H9 (cell line): ENCODE results near the gene FBXO42. TPM values are rescaled to one million over a fixed set of nuclear protein-coding genes. Genes with fewer than 3 reads are reported as not detected.

Experiments
- DNase-seq: peaks from one replicate; pipeline ENCODE4 v3.0.0-alpha.2; 2017
- H2AFZ ChIP-seq: one replicate; pipeline ENCODE4 v1.6.1; 2013; ENCODE audit warnings: mild to moderate bottlenecking, low read length, control low read depth, moderate library complexity
- H2AK5ac ChIP-seq: 2 replicates; pipeline ENCODE4 v1.6.1; 2013; ENCODE audit warnings: low read length, control low read depth, mixed read lengths; ENCODE audit not compliant: insufficient read length
- H2BK120ac ChIP-seq: one replicate; pipeline ENCODE4 v1.6.1; 2013; ENCODE audit warnings: low read depth, mild to moderate bottlenecking, low read length, control low read depth, inconsistent platforms; ENCODE audit not compliant: poor library complexity, severe bottlenecking
- H2BK12ac ChIP-seq: 2 replicates; pipeline ENCODE4 v1.6.1; 2013; ENCODE audit warnings: low read length, control low read depth, mixed read lengths, low read depth; ENCODE audit not compliant: insufficient read length
- H2BK15ac ChIP-seq: 2 replicates; pipeline ENCODE4 v1.6.1; 2013; ENCODE audit warnings: low read depth, low read length, control low read depth
- H2BK20ac ChIP-seq: one replicate; pipeline ENCODE4 v1.6.1; 2013; ENCODE audit warnings: low read depth, mild to moderate bottlenecking, low read length, control low read depth, inconsistent platforms; ENCODE audit not compliant: poor library complexity, severe bottlenecking
- H2BK5ac ChIP-seq: 2 replicates; pipeline ENCODE4 v1.6.1; 2013; ENCODE audit warnings: low read length, control low read depth, mixed read lengths; ENCODE audit not compliant: insufficient read length
- H3K14ac ChIP-seq: 2 replicates; pipeline ENCODE4 v1.6.1; 2013; ENCODE audit warnings: low read length, control low read depth; ENCODE audit not compliant: insufficient read depth
- H3K18ac ChIP-seq: 2 replicates; pipeline ENCODE4 v1.6.1; 2013; ENCODE audit warnings: low read depth, mild to moderate bottlenecking, mixed read lengths, low read length, control low read depth; ENCODE audit not compliant: insufficient read length
- H3K23ac ChIP-seq: 2 replicates; pipeline ENCODE4 v1.6.1; 2013; ENCODE audit warnings: low read length, control low read depth, mixed read lengths, low read depth; ENCODE audit not compliant: insufficient read length
- H3K23me2 ChIP-seq: 2 replicates; pipeline ENCODE4 v1.6.1; 2013; ENCODE audit warnings: low read depth, mild to moderate bottlenecking, mixed read lengths, low read length, control low read depth; ENCODE audit not compliant: insufficient read length, poor library complexity, severe bottlenecking
- H3K27ac ChIP-seq: 2 replicates; pipeline ENCODE4 v1.5.1; 2013; ENCODE audit warnings: low read length, control low read depth, mixed read lengths, low read depth; ENCODE audit not compliant: insufficient read length
- H3K27me3 ChIP-seq: 2 replicates; pipeline ENCODE4 v1.6.1; 2013; ENCODE audit warnings: low read length, control low read depth, inconsistent platforms; ENCODE audit not compliant: insufficient read depth
- H3K4ac ChIP-seq: 2 replicates; pipeline ENCODE4 v1.6.1; 2013; ENCODE audit warnings: low read depth, mild to moderate bottlenecking, control low read depth, inconsistent platforms, low read length, moderate library complexity
- H3K4me1 ChIP-seq: 2 replicates; pipeline ENCODE4 v1.6.1; 2013; ENCODE audit warnings: low read length, control low read depth, inconsistent platforms; ENCODE audit not compliant: insufficient read depth
- H3K4me2 ChIP-seq: 2 replicates; pipeline ENCODE4 v1.6.1; 2013; ENCODE audit warnings: low read length, control low read depth, mixed read lengths; ENCODE audit not compliant: insufficient read length, insufficient read depth
- H3K56ac ChIP-seq: 2 replicates; pipeline ENCODE4 v1.6.1; 2013; ENCODE audit warnings: low read depth, mild to moderate bottlenecking, mixed read lengths, low read length, control low read depth; ENCODE audit not compliant: insufficient read length
- H3K79me1 ChIP-seq: 2 replicates; pipeline ENCODE4 v1.6.1; 2013; ENCODE audit warnings: low read depth, mild to moderate bottlenecking, moderate library complexity, low read length, control low read depth, inconsistent platforms; ENCODE audit not compliant: insufficient read depth, poor library complexity, severe bottlenecking
- H3K79me2 ChIP-seq: 2 replicates; pipeline ENCODE4 v1.6.1; 2013; ENCODE audit warnings: low read length, control low read depth, inconsistent platforms; ENCODE audit not compliant: insufficient read depth
- H3K9ac ChIP-seq: 2 replicates; pipeline ENCODE4 v1.6.1; 2013; ENCODE audit warnings: low read length, control low read depth, mixed read lengths; ENCODE audit not compliant: insufficient read length; ENCODE audit errors: extremely low read depth
- H3K9me3 ChIP-seq: one replicate; pipeline ENCODE4 v1.6.1; 2013; ENCODE audit warnings: low read depth, low read length, inconsistent platforms; ENCODE audit not compliant: control insufficient read depth
- H3T11ph ChIP-seq: one replicate; pipeline ENCODE4 v1.6.1; 2013; ENCODE audit warnings: mild to moderate bottlenecking, low read length, control low read depth, inconsistent platforms
- H4K20me1 ChIP-seq: one replicate; pipeline ENCODE4 v1.6.1; 2013; ENCODE audit not compliant: control insufficient read depth, insufficient read length, insufficient read depth
- H4K5ac ChIP-seq: 2 replicates; pipeline ENCODE4 v1.6.1; 2013; ENCODE audit warnings: low read depth, mild to moderate bottlenecking, mixed read lengths, low read length, control low read depth; ENCODE audit not compliant: insufficient read length
- H4K8ac ChIP-seq: replicated peaks from 2 replicates; pipeline ENCODE4 v1.6.1; 2013; ENCODE audit warnings: low read length, control low read depth, mixed read lengths, low read depth; ENCODE audit not compliant: insufficient read length
- H4K91ac ChIP-seq: 2 replicates; pipeline ENCODE4 v1.6.1; 2013; ENCODE audit warnings: low read depth, mild to moderate bottlenecking, moderate library complexity, mixed read lengths, low read length, control low read depth; ENCODE audit not compliant: insufficient read length
- H3K27ac Mint-ChIP-seq, 3 experiments: 2 replicates in 2 of 3; 3 replicates in 1 of 3; pipeline ENCODE4 v1.8.0; 2020 to 2021; ENCODE audit warnings: mixed read lengths in 3 of 3, mild to moderate bottlenecking in 1 of 3, moderate library complexity in 1 of 3
- H3K27me3 Mint-ChIP-seq: 2 replicates; pipeline ENCODE4 v1.8.0; 2021; ENCODE audit warnings: low read depth, mild to moderate bottlenecking, moderate library complexity, mixed read lengths
- H3K36me3 Mint-ChIP-seq, 3 experiments: 2 replicates in 2 of 3; 3 replicates in 1 of 3; pipeline ENCODE4 v1.8.0; 2020 to 2021; ENCODE audit warnings: low read depth in 3 of 3, mixed read lengths in 3 of 3; ENCODE audit not compliant: insufficient read depth in 1 of 3
- H3K4me1 Mint-ChIP-seq, 2 experiments: 2 replicates each; pipeline ENCODE4 v1.8.0; 2020; ENCODE audit warnings: mixed read lengths in 2 of 2
- H3K4me3 Mint-ChIP-seq, 2 experiments: 2 replicates in 1 of 2; 3 replicates in 1 of 2; pipeline ENCODE4 v1.8.0; 2020 to 2021; ENCODE audit warnings: mild to moderate bottlenecking in 2 of 2, mixed read lengths in 2 of 2, moderate library complexity in 1 of 2
- H3K9me3 Mint-ChIP-seq, 2 experiments: 2 replicates in 1 of 2; 3 replicates in 1 of 2; pipeline ENCODE4 v1.8.0; 2020; ENCODE audit warnings: mild to moderate bottlenecking in 2 of 2, mixed read lengths in 2 of 2, moderate library complexity in 1 of 2
- WGBS: extraction: QIAGEN DNeasy Blood & Tissue Kit; methylation state at CpG from one replicate; pipeline ENCODE4 v1.1.7; 2013; ENCODE audit warnings: missing lambda C conversion rate, low lambda C conversion rate, mixed read lengths; ENCODE audit not compliant: insufficient read length; ENCODE audit errors: extremely low coverage; 5-methylcytosine and 5-hydroxymethylcytosine counted together
- total RNA-seq: library from RNA; stranded (reverse); gene quantifications from 2 replicates; pipeline ENCODE4 v1.2.1, GENCODE V29; 2021
- TF ChIP-seq, protein P1 (sequence below): fragments of 200-600 bp; sonication (generic); conservative IDR thresholded peaks from 3 replicates; pipeline ENCODE4 v1.8.0; 2021; ENCODE audit warnings: antibody characterized with exemption, mild to moderate bottlenecking

Gene FBXO42
- total RNA-seq, 1 experiment from 2014 or later = 17.4 TPM

GRCh38 chr1:16352842-16353535, 709 bp upstream of the FBXO42 start:
- H3K27ac Mint-ChIP-seq = peak overlapping the region; percentile 52 to 94 (median 82); a peak in 5 of 7 replicates
- no peaks in the 10 kb centered on the region for H3K27me3 Mint-ChIP-seq
- no peak overlapping the region for H3K27ac ChIP-seq
- H2AK5ac ChIP-seq = no peak overlapping the region
- no peak overlapping the region for H3K4ac ChIP-seq
- H3K4me1 Mint-ChIP-seq = peaks cover 17 to 19% of the 10 kb centered on the region in 2 experiments
- peak overlapping the region; percentile 39 for H3K9ac ChIP-seq
- no peak overlapping the region for H3K56ac ChIP-seq
- H4K5ac ChIP-seq = no peak overlapping the region
- H3K9me3 Mint-ChIP-seq = no peaks in the 10 kb centered on the region
- no CpG with 5 or more reads among the region's 11 CpGs for WGBS
- no peak overlapping the region for H2BK12ac ChIP-seq
- H2AFZ ChIP-seq = no peak overlapping the region
- TF ChIP-seq, protein P1, sequence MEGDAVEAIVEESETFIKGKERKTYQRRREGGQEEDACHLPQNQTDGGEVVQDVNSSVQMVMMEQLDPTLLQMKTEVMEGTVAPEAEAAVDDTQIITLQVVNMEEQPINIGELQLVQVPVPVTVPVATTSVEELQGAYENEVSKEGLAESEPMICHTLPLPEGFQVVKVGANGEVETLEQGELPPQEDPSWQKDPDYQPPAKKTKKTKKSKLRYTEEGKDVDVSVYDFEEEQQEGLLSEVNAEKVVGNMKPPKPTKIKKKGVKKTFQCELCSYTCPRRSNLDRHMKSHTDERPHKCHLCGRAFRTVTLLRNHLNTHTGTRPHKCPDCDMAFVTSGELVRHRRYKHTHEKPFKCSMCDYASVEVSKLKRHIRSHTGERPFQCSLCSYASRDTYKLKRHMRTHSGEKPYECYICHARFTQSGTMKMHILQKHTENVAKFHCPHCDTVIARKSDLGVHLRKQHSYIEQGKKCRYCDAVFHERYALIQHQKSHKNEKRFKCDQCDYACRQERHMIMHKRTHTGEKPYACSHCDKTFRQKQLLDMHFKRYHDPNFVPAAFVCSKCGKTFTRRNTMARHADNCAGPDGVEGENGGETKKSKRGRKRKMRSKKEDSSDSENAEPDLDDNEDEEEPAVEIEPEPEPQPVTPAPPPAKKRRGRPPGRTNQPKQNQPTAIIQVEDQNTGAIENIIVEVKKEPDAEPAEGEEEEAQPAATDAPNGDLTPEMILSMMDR = no peak
- H3K14ac ChIP-seq = peak overlapping the region; percentile 2; the same call in 1 of the 2 replicates
- no peak overlapping the region for H2BK20ac ChIP-seq
- no peak overlapping the region for H3K23ac ChIP-seq
- H3T11ph ChIP-seq = no peak overlapping the region
- H3K27me3 ChIP-seq = no peaks in the 10 kb centered on the region
- no peak overlapping the region for H2BK5ac ChIP-seq
- H4K20me1 ChIP-seq = no peaks in the 10 kb centered on the region
- H3K23me2 ChIP-seq = peaks cover 11% of the 10 kb centered on the region
- no peak overlapping the region for H4K91ac ChIP-seq
- H3K79me1 ChIP-seq = no peaks in the 10 kb centered on the region
- peaks cover 9% of the 10 kb centered on the region; the same call in 1 of the 2 replicates for H3K79me2 ChIP-seq
- H2BK15ac ChIP-seq = no peak overlapping the region
- DNase-seq = no peak
- H3K4me2 ChIP-seq = peak overlapping the region; percentile 65
- peak overlapping the region; percentile 23 for H3K18ac ChIP-seq
- no peaks in the 10 kb centered on the region for H3K36me3 Mint-ChIP-seq
- H2BK120ac ChIP-seq = no peak overlapping the region
- H3K4me1 ChIP-seq = no peaks in the 10 kb centered on the region
- H3K4me3 Mint-ChIP-seq = peak overlapping the region; percentile 92 to 94
- H4K8ac ChIP-seq = no peak overlapping the region
- H3K9me3 ChIP-seq = no peaks in the 10 kb centered on the region
